ENCODE results near the gene SASH1.

DNA sequence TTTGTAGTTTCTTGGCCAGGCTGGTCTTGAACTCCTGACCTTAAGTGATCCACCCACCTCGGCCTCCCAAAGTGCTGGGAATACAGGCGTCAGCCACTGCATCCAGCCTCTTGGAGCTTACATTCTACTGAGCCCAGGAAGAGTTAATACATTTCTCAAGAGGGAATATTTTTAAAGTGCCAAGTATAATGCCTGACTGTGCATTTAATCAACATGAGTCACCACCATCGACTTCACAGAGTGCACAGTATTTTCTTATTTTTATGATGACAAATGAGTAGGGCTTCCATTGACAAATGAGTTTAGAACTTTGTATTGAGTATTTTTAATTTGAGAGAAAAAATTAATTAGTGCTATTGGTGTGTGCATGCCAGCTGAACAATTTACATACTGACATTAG is 72.2 kb downstream of the SASH1 start:
- TF ChIP-seq, protein P1, sequence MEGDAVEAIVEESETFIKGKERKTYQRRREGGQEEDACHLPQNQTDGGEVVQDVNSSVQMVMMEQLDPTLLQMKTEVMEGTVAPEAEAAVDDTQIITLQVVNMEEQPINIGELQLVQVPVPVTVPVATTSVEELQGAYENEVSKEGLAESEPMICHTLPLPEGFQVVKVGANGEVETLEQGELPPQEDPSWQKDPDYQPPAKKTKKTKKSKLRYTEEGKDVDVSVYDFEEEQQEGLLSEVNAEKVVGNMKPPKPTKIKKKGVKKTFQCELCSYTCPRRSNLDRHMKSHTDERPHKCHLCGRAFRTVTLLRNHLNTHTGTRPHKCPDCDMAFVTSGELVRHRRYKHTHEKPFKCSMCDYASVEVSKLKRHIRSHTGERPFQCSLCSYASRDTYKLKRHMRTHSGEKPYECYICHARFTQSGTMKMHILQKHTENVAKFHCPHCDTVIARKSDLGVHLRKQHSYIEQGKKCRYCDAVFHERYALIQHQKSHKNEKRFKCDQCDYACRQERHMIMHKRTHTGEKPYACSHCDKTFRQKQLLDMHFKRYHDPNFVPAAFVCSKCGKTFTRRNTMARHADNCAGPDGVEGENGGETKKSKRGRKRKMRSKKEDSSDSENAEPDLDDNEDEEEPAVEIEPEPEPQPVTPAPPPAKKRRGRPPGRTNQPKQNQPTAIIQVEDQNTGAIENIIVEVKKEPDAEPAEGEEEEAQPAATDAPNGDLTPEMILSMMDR (IDR thresholded peaks at IDR 0.05): no peak
- TF ChIP-seq POLR2A (IDR thresholded peaks at IDR 0.05): no peak

Measured in heart left ventricle (tissue), 13 donors.